WERI-Rb-1 (cell line): Measurements from ENCODE around the gene KBTBD12.
A peak's percentile ranks its signal among the peaks of the same experiment; 100 is the strongest.

Source experiments
- DNase-seq: peaks from one replicate; pipeline ENCODE4 v3.0.0-alpha.2; 2020
- H3K27ac ChIP-seq: fragments of 250-450 bp; sonication (Bioruptor Pico); 2 replicates; pipeline ENCODE4 v1.5.1; 2020; ENCODE audit warnings: mild to moderate bottlenecking, moderate library complexity
- H3K27me3 ChIP-seq: fragments of 250-450 bp; sonication (Bioruptor Pico); 2 replicates; pipeline ENCODE4 v1.5.1; 2021; ENCODE audit warnings: mild to moderate bottlenecking, low read depth, moderate library complexity; ENCODE audit not compliant: insufficient read depth, severe bottlenecking
- H3K36me3 ChIP-seq: fragments of 250-450 bp; sonication (Bioruptor Pico); 2 replicates; pipeline ENCODE4 v1.5.1; 2020; ENCODE audit warnings: mild to moderate bottlenecking, moderate library complexity
- H3K4me3 ChIP-seq: 2 replicates; pipeline ENCODE4 v1.5.1; 2011; ENCODE audit warnings: low read depth, mild to moderate bottlenecking, control low read depth, low read length
- H3K9me3 ChIP-seq: fragments of 250-450 bp; sonication (Bioruptor Pico); 2 replicates; pipeline ENCODE4 v1.5.1; 2021; ENCODE audit warnings: mild to moderate bottlenecking, moderate library complexity; ENCODE audit not compliant: severe bottlenecking
- CTCF ChIP-seq: IDR thresholded peaks from 2 replicates; pipeline ENCODE4 v1.5.1; 2011; ENCODE audit warnings: low read depth, mild to moderate bottlenecking, control low read depth, inconsistent platforms, low read length

KBTBD12 gene

DNA sequence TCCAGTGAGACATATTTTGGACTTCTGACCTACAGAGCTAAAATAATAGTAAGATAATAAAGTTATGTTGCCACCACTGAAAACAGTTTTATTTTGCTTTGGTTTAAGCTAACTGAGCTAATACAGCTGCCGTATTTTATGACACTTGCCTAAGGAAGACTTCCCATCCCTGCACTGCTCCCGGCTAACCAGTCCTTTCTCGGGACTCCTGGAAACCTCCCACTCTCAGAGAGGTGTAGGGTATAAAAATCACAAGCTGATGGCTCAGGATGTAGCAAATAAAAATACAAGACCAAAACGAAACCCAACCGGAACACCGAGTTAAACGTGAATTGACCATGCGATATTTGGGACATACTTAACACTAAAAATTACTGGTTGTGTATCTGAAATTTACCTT, 448 bp upstream of the KBTBD12 start:
- no peak for TF ChIP-seq CTCF
- no peak overlapping the region for H3K4me3 ChIP-seq
- no peaks in the 10 kb centered on the region for H3K27me3 ChIP-seq

DNA sequence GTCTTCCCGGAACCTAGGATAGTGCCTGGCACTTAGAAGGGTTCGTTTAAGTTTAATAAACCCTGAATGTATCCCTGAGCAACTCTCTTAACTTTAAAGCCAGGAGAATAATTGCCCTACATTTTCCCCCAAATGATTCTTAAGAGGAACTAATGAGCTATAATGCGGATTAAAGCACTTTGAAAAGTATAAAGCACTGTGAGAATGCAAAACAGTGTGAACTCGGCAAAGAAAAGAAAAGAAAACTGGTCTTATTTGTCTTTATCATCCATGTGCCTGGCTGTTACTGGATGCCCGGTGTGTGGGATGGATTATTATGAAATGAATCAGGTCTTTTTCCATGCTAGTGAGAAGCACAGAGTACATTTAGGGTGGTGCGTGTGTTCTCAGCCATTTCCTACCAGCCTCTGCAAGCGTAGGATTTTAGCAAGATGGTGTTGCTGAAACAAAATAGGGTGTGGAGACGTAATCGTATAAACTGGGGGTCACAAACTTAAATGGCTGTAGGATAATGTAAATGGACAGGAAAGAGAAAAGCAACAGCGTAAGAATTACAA, 983 bp downstream of the KBTBD12 start:
- TF ChIP-seq CTCF, result no peak
- no peaks in the 10 kb centered on the region for H3K27me3 ChIP-seq

More for the DNA sequence above, 448 bp upstream of the KBTBD12 start:
- DNase-seq, result no peak
- peaks cover 3% of the 10 kb centered on the region for H3K9me3 ChIP-seq
- H3K36me3 ChIP-seq, result no peaks in the 10 kb centered on the region; the same call in 1 of the 2 replicates
- no peak overlapping the region for H3K27ac ChIP-seq

DNA sequence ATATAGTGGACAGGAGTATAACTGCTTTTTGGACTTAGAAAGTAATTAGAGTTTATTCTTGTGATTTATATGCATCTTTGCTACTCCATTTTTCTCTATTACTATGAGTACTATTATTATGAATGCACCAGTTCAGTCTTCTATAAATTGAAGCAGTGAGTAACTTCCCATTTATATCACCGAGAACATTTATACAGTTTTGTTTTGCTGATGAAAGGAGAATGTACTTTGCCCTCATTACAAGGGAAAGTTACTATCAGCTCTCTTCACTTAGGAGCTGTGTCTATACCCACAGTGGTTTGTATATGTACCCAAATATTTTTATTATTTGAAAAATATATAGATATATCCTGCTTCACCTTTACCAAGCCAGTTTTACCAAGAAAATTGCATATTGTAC, 5.7 kb downstream of the KBTBD12 start:
- no peak for TF ChIP-seq CTCF
- no peaks in the 10 kb centered on the region for H3K27me3 ChIP-seq
- DNase-seq, result no peak
- no peak overlapping the region for H3K27ac ChIP-seq
- H3K4me3 ChIP-seq, result no peak overlapping the region
- no peaks in the 10 kb centered on the region; the same call in 1 of the 2 replicates for H3K36me3 ChIP-seq
- H3K9me3 ChIP-seq, result no peaks in the 10 kb centered on the region

More for the DNA sequence above, 983 bp downstream of the KBTBD12 start:
- H3K27ac ChIP-seq, result peak overlapping the region; percentile 65
- no peak for DNase-seq
- peak overlapping the region; percentile 44 for H3K4me3 ChIP-seq
- peaks cover 3% of the 10 kb centered on the region for H3K9me3 ChIP-seq
- H3K36me3 ChIP-seq, result no peaks in the 10 kb centered on the region; the same call in 1 of the 2 replicates

- DNase-seq, result no peak
- no peak overlapping the region for H3K4me3 ChIP-seq
- H3K27ac ChIP-seq, result no peak overlapping the region
- no peak for TF ChIP-seq CTCF
- H3K9me3 ChIP-seq, result no peaks in the 10 kb centered on the region
- no peaks in the 10 kb centered on the region for H3K36me3 ChIP-seq
- H3K27me3 ChIP-seq, result no peaks in the 10 kb centered on the region
Measured at GRCh38 chr3:127923611-127924010, 8.6 kb downstream of the KBTBD12 start.

DNA sequence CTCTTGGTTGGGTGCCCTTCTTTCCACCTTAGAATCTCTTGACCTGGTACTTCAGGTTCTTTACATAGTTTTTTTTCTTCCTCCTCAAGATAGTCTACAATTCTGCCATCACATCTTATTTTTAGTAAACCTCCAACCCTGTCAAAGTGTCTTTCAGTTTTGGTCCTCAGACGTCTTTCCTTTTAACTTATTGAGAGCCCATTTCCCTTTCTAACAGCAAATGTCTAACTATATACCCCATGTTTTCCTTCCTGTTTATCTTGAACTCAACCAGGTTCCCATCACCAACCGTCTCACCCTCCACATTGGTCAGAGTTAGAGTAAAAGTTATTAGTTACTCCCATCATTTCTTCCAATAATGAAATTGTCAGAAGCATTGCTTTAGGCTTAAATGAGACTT, 10.4 kb downstream of the KBTBD12 start:
- no peak overlapping the region for H3K27ac ChIP-seq
- H3K9me3 ChIP-seq, result no peaks in the 10 kb centered on the region
- H3K36me3 ChIP-seq, result no peaks in the 10 kb centered on the region
- no peak for TF ChIP-seq CTCF
- H3K27me3 ChIP-seq, result no peaks in the 10 kb centered on the region
- no peak for DNase-seq
- no peak overlapping the region for H3K4me3 ChIP-seq
